HepG2 (cell line): Measurements from ENCODE around the gene TSPAN3. TPM values are rescaled to one million over a fixed set of nuclear protein-coding genes. Genes with fewer than 3 reads are reported as not detected.

Experiments
- ATF7-NPFF ChIP-seq: sonication (generic); formaldehyde crosslinking; IDR thresholded peaks from 2 replicates; pipeline ENCODE4 v1.8.1; 2023; ENCODE audit warnings: mild to moderate bottlenecking, low read depth, missing genetic modification reagents, moderate library complexity
- CBX2 ChIP-seq, 2 experiments: fragments of 200-600 bp in 1 of 2; sonication (generic); formaldehyde crosslinking in 1 of 2; IDR thresholded peaks; 2 replicates each; pipeline versions ENCODE4 v1.7.0 to v1.8.1; 2018 to 2022; ENCODE audit warnings: low read depth in 2 of 2, low read length in 1 of 2, mild to moderate bottlenecking in 1 of 2, missing genetic modification reagents in 1 of 2
- CENPX ChIP-seq: sonication (generic); formaldehyde crosslinking; IDR thresholded peaks from 2 replicates; pipeline ENCODE4 v1.9.0; 2021; ENCODE audit warnings: mild to moderate bottlenecking, missing genetic modification reagents, moderate library complexity
- DNMT1 ChIP-seq: sonication (generic); formaldehyde crosslinking; IDR thresholded peaks from 2 replicates; pipeline ENCODE4 v1.5.1; 2020; ENCODE audit warnings: mild to moderate bottlenecking, missing genetic modification reagents
- EED ChIP-seq: sonication (generic); formaldehyde crosslinking; IDR thresholded peaks from 2 replicates; pipeline ENCODE4 v1.5.0; 2020; ENCODE audit warnings: mild to moderate bottlenecking, missing genetic modification reagents
- JARID2 ChIP-seq: sonication (generic); formaldehyde crosslinking; IDR thresholded peaks from 2 replicates; pipeline ENCODE4 v1.8.1; 2023; ENCODE audit warnings: missing genetic modification reagents, inconsistent platforms; ENCODE audit not compliant: insufficient replicate concordance
- KLF9 ChIP-seq: IDR thresholded peaks from 2 replicates; pipeline ENCODE4 v1.6.1; 2016; ENCODE audit warnings: low read depth
- KMT2A ChIP-seq: sonication (generic); formaldehyde crosslinking; IDR thresholded peaks from 2 replicates; pipeline ENCODE4 v1.4.0; 2020; ENCODE audit warnings: missing genetic modification reagents
- MEIS1 ChIP-seq: sonication (generic); formaldehyde crosslinking; IDR thresholded peaks from 2 replicates; pipeline ENCODE4 v1.9.0; 2021; ENCODE audit warnings: mild to moderate bottlenecking, missing genetic modification reagents, moderate library complexity, borderline replicate concordance
- MIER2 ChIP-seq: IDR thresholded peaks from 2 replicates; pipeline ENCODE4 v1.6.1; 2016; ENCODE audit warnings: missing biosample characterization, missing genetic modification reagents
- NR2F6 ChIP-seq, 2 experiments: IDR thresholded peaks; 2 replicates each; pipeline ENCODE4 v1.6.1; 2016; ENCODE audit warnings: antibody characterized with exemption in 1 of 2, mild to moderate bottlenecking in 1 of 2
- SALL2 ChIP-seq: sonication (generic); formaldehyde crosslinking; IDR thresholded peaks from 2 replicates; pipeline ENCODE4 v1.8.1; 2023; ENCODE audit warnings: mild to moderate bottlenecking, missing genetic modification reagents, inconsistent platforms
- ZMYM3 ChIP-seq: sonication (generic); formaldehyde crosslinking; IDR thresholded peaks from 2 replicates; pipeline ENCODE4 v1.5.1; 2020; ENCODE audit warnings: mild to moderate bottlenecking, missing genetic modification reagents
- ZNF282 ChIP-seq: fragments of 450-650 bp; IDR thresholded peaks from 2 replicates; pipeline ENCODE4 v1.6.1; 2018; ENCODE audit not compliant: partially characterized antibody
- ZNF350 ChIP-seq: sonication (generic); formaldehyde crosslinking; IDR thresholded peaks from 2 replicates; pipeline ENCODE4 v1.4.0; 2020; ENCODE audit warnings: mild to moderate bottlenecking, low read depth, missing genetic modification reagents, borderline replicate concordance
- ZNF652 ChIP-seq: IDR thresholded peaks from 2 replicates; pipeline ENCODE4 v1.6.1; 2016; ENCODE audit warnings: low read depth, borderline replicate concordance
- ZNF746 ChIP-seq: sonication (generic); formaldehyde crosslinking; IDR thresholded peaks from 2 replicates; pipeline ENCODE4 v1.8.0; 2022; ENCODE audit warnings: mild to moderate bottlenecking, missing genetic modification reagents
- ZNF878 ChIP-seq: sonication (generic); formaldehyde crosslinking; IDR thresholded peaks from 2 replicates; pipeline ENCODE4 v1.8.1; 2023; ENCODE audit warnings: mild to moderate bottlenecking, missing genetic modification reagents, moderate library complexity
- polyA plus RNA-seq, 8 experiments: library from polyadenylated mRNA; depleted of rRNA in 3 of 8; stranded (reverse) in 7 of 8; unstranded in 1 of 8; fragments of >200 nt; fragmentation: Illumina TruSeq in 4 of 8; extraction: Trizol in 4 of 8; gene quantifications; 2 replicates each; pipeline versions ENCODE4 v1.2.1 to v1.2.3, GENCODE V29; 2011 to 2016; ENCODE audit warnings: low read depth in 4 of 8, missing spikeins in 1 of 8, mixed read lengths in 1 of 8; ENCODE audit not compliant: insufficient read depth in 1 of 8
- total RNA-seq, 5 experiments: library from RNA; depleted of rRNA; stranded (reverse); fragments of >200 nt; fragmentation: Illumina TruSeq; extraction: Trizol; gene quantifications; 2 replicates each; pipeline ENCODE4 v1.2.3, GENCODE V29; 2016; ENCODE audit warnings: low read depth in 1 of 5
- TF ChIP-seq, protein P1 (sequence below): sonication (generic); formaldehyde crosslinking; IDR thresholded peaks from 2 replicates; pipeline ENCODE4 v1.4.0; 2020; ENCODE audit warnings: mild to moderate bottlenecking, missing genetic modification reagents
- TF ChIP-seq, protein P2 (sequence below): sonication (generic); formaldehyde crosslinking; IDR thresholded peaks from 2 replicates; pipeline ENCODE4 v1.4.0; 2020; ENCODE audit warnings: missing genetic modification reagents

The TSPAN3 gene
- total and polyA plus RNA-seq, 2 of the 13 experiments (the other 11 are each of a cell fraction or from before 2014, with no cell fraction given): 167 to 170 TPM

GRCh38 chr15:77070495-77071304 is at the start of gene TSPAN3 (continued):
- peak; percentile 23; the same call in 1 of the 2 replicates for TF ChIP-seq KMT2A
- no peak for TF ChIP-seq MEIS1
- TF ChIP-seq ZNF350 (CRISPR knock-in tag): no peak
- TF ChIP-seq ZMYM3 (CRISPR knock-in tag): no peak; the same call in 1 of the 2 replicates
- TF ChIP-seq ZNF652 (CRISPR knock-in tag): no peak
- TF ChIP-seq, protein P1, sequence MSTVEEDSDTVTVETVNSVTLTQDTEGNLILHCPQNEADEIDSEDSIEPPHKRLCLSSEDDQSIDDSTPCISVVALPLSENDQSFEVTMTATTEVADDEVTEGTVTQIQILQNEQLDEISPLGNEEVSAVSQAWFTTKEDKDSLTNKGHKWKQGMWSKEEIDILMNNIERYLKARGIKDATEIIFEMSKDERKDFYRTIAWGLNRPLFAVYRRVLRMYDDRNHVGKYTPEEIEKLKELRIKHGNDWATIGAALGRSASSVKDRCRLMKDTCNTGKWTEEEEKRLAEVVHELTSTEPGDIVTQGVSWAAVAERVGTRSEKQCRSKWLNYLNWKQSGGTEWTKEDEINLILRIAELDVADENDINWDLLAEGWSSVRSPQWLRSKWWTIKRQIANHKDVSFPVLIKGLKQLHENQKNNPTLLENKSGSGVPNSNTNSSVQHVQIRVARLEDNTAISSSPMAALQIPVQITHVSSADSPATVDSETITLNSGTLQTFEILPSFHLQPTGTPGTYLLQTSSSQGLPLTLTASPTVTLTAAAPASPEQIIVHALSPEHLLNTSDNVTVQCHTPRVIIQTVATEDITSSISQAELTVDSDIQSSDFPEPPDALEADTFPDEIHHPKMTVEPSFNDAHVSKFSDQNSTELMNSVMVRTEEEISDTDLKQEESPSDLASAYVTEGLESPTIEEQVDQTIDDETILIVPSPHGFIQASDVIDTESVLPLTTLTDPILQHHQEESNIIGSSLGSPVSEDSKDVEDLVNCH (CRISPR knock-in tag): no peak
- TF ChIP-seq ZNF746: no peak
- no peak for TF ChIP-seq JARID2 (CRISPR knock-in tag)
- peak; percentile 81; the same call in 1 of the 2 replicates for TF ChIP-seq ATF7-NPFF (CRISPR knock-in tag)
- no peak for TF ChIP-seq MIER2 (CRISPR knock-in tag)
- TF ChIP-seq, protein P2, sequence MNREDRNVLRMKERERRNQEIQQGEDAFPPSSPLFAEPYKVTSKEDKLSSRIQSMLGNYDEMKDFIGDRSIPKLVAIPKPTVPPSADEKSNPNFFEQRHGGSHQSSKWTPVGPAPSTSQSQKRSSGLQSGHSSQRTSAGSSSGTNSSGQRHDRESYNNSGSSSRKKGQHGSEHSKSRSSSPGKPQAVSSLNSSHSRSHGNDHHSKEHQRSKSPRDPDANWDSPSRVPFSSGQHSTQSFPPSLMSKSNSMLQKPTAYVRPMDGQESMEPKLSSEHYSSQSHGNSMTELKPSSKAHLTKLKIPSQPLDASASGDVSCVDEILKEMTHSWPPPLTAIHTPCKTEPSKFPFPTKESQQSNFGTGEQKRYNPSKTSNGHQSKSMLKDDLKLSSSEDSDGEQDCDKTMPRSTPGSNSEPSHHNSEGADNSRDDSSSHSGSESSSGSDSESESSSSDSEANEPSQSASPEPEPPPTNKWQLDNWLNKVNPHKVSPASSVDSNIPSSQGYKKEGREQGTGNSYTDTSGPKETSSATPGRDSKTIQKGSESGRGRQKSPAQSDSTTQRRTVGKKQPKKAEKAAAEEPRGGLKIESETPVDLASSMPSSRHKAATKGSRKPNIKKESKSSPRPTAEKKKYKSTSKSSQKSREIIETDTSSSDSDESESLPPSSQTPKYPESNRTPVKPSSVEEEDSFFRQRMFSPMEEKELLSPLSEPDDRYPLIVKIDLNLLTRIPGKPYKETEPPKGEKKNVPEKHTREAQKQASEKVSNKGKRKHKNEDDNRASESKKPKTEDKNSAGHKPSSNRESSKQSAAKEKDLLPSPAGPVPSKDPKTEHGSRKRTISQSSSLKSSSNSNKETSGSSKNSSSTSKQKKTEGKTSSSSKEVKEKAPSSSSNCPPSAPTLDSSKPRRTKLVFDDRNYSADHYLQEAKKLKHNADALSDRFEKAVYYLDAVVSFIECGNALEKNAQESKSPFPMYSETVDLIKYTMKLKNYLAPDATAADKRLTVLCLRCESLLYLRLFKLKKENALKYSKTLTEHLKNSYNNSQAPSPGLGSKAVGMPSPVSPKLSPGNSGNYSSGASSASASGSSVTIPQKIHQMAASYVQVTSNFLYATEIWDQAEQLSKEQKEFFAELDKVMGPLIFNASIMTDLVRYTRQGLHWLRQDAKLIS (CRISPR knock-in tag): no peak
- TF ChIP-seq SALL2 (CRISPR knock-in tag): peak; percentile 56
- no peak for TF ChIP-seq EED (CRISPR knock-in tag)
- TF ChIP-seq NR2F6 (IDR thresholded peaks at IDR 0.05): no peak
- no peak for TF ChIP-seq NR2F6 (CRISPR knock-in tag; IDR thresholded peaks at IDR 0.05)
- TF ChIP-seq DNMT1: no peak
- no peak for TF ChIP-seq CENPX (CRISPR knock-in tag)
- TF ChIP-seq CBX2 (IDR thresholded peaks at IDR 0.05; ENCODE audit: low read depth, low read length): no peak
- TF ChIP-seq CBX2 (CRISPR knock-in tag; IDR thresholded peaks at IDR 0.05; ENCODE audit: low read depth): no peak
- no peak for TF ChIP-seq ZNF878 (CRISPR knock-in tag)
- TF ChIP-seq KLF9 (CRISPR knock-in tag): no peak
- TF ChIP-seq ZNF282: no peak
